Measurements from ENCODE around the gene UVRAG. TPM values are rescaled to one million over a fixed set of nuclear protein-coding genes. Genes with fewer than 3 reads are reported as not detected.

The UVRAG gene
- total RNA-seq, 4 donors from 2014 or later, result 27.3 to 38.7 (median 33.6) TPM

- Histone ChIP-seq H3K4me1 (peaks cover 0 to 25% (median 5%) of the 10 kb centered on the region in 4 donors), H3K36me3 (peaks cover 0 to 23% (median 0%) of the 10 kb centered on the region in 3 donors), H3K9me3 (no peaks in the 10 kb centered on the region), H3K27me3 (no peaks in the 10 kb centered on the region), H3K27ac (no peak overlapping the region), H3K4me3 (no peak overlapping the region)
- DNase-seq (ENCODE audit: low spot score in 2 of 2), result no peak
- TF ChIP-seq, protein P1, sequence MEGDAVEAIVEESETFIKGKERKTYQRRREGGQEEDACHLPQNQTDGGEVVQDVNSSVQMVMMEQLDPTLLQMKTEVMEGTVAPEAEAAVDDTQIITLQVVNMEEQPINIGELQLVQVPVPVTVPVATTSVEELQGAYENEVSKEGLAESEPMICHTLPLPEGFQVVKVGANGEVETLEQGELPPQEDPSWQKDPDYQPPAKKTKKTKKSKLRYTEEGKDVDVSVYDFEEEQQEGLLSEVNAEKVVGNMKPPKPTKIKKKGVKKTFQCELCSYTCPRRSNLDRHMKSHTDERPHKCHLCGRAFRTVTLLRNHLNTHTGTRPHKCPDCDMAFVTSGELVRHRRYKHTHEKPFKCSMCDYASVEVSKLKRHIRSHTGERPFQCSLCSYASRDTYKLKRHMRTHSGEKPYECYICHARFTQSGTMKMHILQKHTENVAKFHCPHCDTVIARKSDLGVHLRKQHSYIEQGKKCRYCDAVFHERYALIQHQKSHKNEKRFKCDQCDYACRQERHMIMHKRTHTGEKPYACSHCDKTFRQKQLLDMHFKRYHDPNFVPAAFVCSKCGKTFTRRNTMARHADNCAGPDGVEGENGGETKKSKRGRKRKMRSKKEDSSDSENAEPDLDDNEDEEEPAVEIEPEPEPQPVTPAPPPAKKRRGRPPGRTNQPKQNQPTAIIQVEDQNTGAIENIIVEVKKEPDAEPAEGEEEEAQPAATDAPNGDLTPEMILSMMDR (IDR thresholded peaks at IDR 0.05), result no peak
- no peak for TF ChIP-seq EP300 (IDR thresholded peaks at IDR 0.05)
- 75 to 81% methylated on average over 6 of the region's 6 CpGs for WGBS, 2 donors
These were observed 40.2 kb downstream of the UVRAG start for GRCh38 chr11:75855206-75855605.

DNA sequence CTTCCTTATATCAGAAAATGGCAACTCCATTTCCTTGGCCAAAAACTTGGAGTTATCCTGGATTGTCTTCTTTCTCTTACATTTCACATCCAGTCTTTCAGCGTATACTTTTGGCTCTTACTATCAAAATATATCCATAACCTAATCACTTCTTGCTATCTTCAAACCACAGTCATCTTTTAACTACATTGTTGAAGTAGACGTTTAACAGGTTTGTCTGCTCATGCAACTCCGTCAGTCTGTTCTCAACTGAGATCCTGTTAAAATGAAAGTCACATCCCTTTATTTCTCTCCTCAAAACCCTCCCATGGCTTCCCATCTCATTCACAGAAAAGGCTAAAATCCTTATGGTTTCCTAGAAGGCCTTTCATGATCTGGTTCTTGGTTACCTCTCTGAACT, 41.9 kb downstream of the UVRAG start:
- no peaks in the 10 kb centered on the region for H3K27me3 ChIP-seq
- WGBS, 2 donors, result 96% methylated on average over 3 of the region's 3 CpGs
- TF ChIP-seq, protein P1 (IDR thresholded peaks at IDR 0.05), result no peak
- no peak for TF ChIP-seq EP300 (IDR thresholded peaks at IDR 0.05)
- TF ChIP-seq POLR2A (IDR thresholded peaks at IDR 0.05), result no peak

DNA sequence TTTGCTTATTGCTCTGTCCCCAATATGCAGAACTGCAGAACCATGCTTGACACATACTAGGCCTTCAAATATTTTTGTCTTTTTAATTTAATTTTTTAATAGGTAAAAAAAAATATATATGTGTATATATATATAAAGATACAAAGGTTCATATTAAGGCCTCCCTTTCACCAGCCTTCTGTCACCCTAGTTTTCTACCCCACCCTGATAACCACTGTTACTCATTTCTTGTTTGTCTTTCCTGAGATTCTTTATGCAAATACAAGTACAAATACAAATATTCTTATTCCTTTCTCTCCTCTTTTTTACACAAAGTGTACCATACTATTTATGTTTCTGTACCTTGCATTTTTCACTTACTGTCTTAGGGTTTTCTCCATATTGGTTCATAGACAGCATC, 43.0 kb downstream of the UVRAG start:
- Histone ChIP-seq H3K9me3 (no peaks in the 10 kb centered on the region), H3K4me1 (peaks cover 0 to 12% (median 0%) of the 10 kb centered on the region in 4 donors), H3K36me3 (peaks cover 0 to 19% (median 0%) of the 10 kb centered on the region in 3 donors), H3K27ac (no peak overlapping the region), H3K4me3 (no peak overlapping the region), H3K27me3 (no peaks in the 10 kb centered on the region)
- TF ChIP-seq EP300 (IDR thresholded peaks at IDR 0.05) (no peak), POLR2A (IDR thresholded peaks at IDR 0.05) (no peak)
- TF ChIP-seq, protein P1 (IDR thresholded peaks at IDR 0.05), result no peak
- no peak for DNase-seq (ENCODE audit: low spot score in 2 of 2)

More for the DNA sequence above, 41.9 kb downstream of the UVRAG start:
- Histone ChIP-seq H3K4me1 (peaks cover 0 to 12% (median 0%) of the 10 kb centered on the region in 4 donors), H3K4me3 (no peak overlapping the region), H3K9me3 (no peaks in the 10 kb centered on the region), H3K27ac (no peak overlapping the region), H3K36me3 (peaks cover 0 to 27% (median 0%) of the 10 kb centered on the region in 3 donors)
- no peak for DNase-seq (ENCODE audit: low spot score in 2 of 2)

DNA sequence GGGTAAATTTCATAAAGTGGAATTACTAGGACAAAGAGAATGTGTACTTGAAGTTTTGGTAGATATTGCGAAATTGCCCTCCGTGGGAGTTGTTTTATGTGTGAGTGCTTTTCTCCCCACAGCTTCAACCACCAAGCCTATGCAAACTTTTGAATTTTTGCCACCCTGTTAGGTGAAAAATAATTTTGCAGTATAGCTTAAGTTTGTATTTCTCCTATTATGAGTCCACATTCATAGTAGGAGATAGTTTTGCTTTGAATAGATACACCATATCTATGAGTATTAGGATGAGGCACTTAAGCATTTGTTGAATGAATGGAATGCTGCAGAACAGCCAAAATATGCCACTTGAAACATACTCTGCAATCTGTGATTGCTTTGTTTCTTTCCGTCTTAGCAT, 43.6 kb downstream of the UVRAG start:
- H3K9me3 ChIP-seq, result no peaks in the 10 kb centered on the region
- WGBS, 2 donors, result 38 to 40% methylated on average over 3 of the region's 3 CpGs
- peaks cover 0 to 12% (median 0%) of the 10 kb centered on the region in 4 donors for H3K4me1 ChIP-seq
- DNase-seq (ENCODE audit: low spot score in 2 of 2), result no peak
- H3K27me3 ChIP-seq, result no peaks in the 10 kb centered on the region
- H3K4me3 ChIP-seq, result no peak overlapping the region
- no peak overlapping the region for H3K27ac ChIP-seq
- TF ChIP-seq, protein P1 (IDR thresholded peaks at IDR 0.05), result no peak
- no peak for TF ChIP-seq POLR2A (IDR thresholded peaks at IDR 0.05)
- TF ChIP-seq EP300 (IDR thresholded peaks at IDR 0.05), result no peak
- H3K36me3 ChIP-seq, result peaks cover 0 to 14% (median 0%) of the 10 kb centered on the region in 3 donors

- no peak for TF ChIP-seq EP300 (IDR thresholded peaks at IDR 0.05)
- TF ChIP-seq POLR2A (IDR thresholded peaks at IDR 0.05), result no peak
- TF ChIP-seq, protein P1 (IDR thresholded peaks at IDR 0.05), result no peak
- H3K9me3 ChIP-seq, result no peaks in the 10 kb centered on the region
- peaks cover 0 to 6% (median 0%) of the 10 kb centered on the region in 3 donors for H3K36me3 ChIP-seq
- H3K4me1 ChIP-seq, result peaks cover 0 to 12% (median 0%) of the 10 kb centered on the region in 4 donors
- no peak overlapping the region for H3K4me3 ChIP-seq
- 90 to 94% methylated on average over 2 of the region's 2 CpGs for WGBS, 2 donors
- DNase-seq (ENCODE audit: low spot score in 2 of 2), result no peak
- H3K27ac ChIP-seq, result no peak overlapping the region
- no peaks in the 10 kb centered on the region for H3K27me3 ChIP-seq
These were observed 44.6 kb downstream of the UVRAG start for GRCh38 chr11:75859614-75860013.

Data from tibial nerve (tissue), 4 donors.